ENCODE results near the gene FHL3. TPM values are rescaled to one million over a fixed set of nuclear protein-coding genes. Genes with fewer than 3 reads are reported as not detected.

The FHL3 gene
- total and polyA plus RNA-seq, 2 of the 8 experiments (the other 6 are each of a cell fraction or from before 2014, with no cell fraction given), result 14.3 to 35.6 TPM

DNA sequence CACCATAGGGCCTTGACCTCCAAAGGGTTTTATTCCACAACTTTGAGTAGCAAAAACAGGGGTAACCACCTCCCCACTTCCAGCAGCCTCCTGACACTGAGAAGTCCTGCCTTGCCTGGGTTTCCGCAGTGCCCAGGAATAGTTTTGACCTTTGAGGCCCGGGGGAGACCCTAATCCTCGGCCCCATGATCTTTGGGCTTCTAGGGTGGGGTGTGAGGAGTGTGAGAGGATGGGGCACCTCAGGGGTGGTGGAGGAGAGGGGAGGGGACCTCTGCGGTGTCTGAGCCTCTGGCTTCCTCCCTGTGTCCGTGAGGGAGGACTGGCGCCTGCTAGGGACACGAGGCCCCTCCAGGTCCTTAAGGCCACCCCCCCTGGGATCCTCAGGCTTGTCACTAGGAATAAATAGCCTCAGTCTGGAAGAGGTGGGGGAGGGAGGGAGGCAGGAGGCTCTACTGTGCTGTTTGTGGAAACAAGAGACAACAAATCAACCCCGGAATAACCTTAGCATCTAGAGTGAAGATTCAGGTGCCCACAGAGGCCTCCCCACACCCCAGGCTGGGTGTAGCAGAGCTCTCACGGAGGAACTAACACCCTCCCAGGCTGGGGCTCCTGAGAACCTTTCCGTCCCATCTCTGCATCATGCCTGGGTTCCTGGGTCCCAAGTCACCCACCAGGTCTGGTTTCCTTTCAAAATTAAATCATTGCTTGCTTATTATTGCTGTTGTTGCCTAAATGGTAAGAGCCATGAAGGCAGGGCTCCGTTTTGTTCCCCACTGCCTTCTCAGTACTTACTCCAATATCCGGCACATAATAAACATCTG is 904 bp upstream of the FHL3 start:
- Histone ChIP-seq H2AFZ (ENCODE audit: low read length) (no peak overlapping the region), H2BK5ac (ENCODE audit: low read depth, low read length) (peak overlapping the region; percentile 52; the same call in 1 of the 2 replicates), H3K79me1 (ENCODE audit: low read depth, low read length) (peaks cover 4% of the 10 kb centered on the region; the same call in 1 of the 2 replicates), H4K91ac (replicated peaks; ENCODE audit: insufficient read length, low read length) (no peak overlapping the region), H2BK15ac (ENCODE audit: low read length) (no peak overlapping the region), H3K4me1 (replicated peaks in 1 of 4; ENCODE audit: control insufficient read depth in 3 of 4, insufficient read depth in 4 of 4, low read length in 3 of 4) (peaks cover 19 to 36% (median 23%) of the 10 kb centered on the region in 4 experiments), H3K56ac (replicated peaks; ENCODE audit: insufficient read length, low read depth, low read length) (no peak overlapping the region), H2BK12ac (ENCODE audit: low read depth, low read length) (0 out of 2 replicates have a peak overlapping the region, but pooled peaks have one; percentile 27), H2AK5ac (ENCODE audit: low read depth, low read length) (no peak overlapping the region), H3K23me2 (ENCODE audit: low read depth, low read length) (peaks cover 7% of the 10 kb centered on the region), H3K14ac (ENCODE audit: insufficient read length) (no peak overlapping the region), H3K27ac (ENCODE audit: low read depth, low read length) (no peak overlapping the region), H3K23ac (ENCODE audit: insufficient read length) (no peak overlapping the region), H3K4me3 (ENCODE audit: extremely low read depth in 1 of 4, insufficient read depth in 2 of 4, low read depth in 3 of 4, low read length in 4 of 4) (peak overlapping the region; percentile 31 to 60 (median 46); a peak in 6 of 8 replicates), H2BK120ac (replicated peaks; ENCODE audit: low read depth, low read length) (no peak overlapping the region), H3K79me2 (ENCODE audit: control insufficient read depth in 1 of 2, insufficient read depth in 2 of 2, low read length in 2 of 2) (peaks cover 0 to 21% of the 10 kb centered on the region in 2 experiments; a peak in 3 of 4 replicates), H4K8ac (ENCODE audit: extremely low read depth, insufficient read depth, low read length) (no peak overlapping the region), H4K20me1 (replicated peaks in 1 of 2; ENCODE audit: control insufficient read depth in 1 of 2, insufficient read depth in 2 of 2, low read length in 2 of 2) (no peaks in the 10 kb centered on the region), H3K18ac (ENCODE audit: extremely low read depth, low read length) (peak overlapping the region; percentile 9; the same call in 1 of the 2 replicates), H3K9me3 (ENCODE audit: insufficient read depth in 2 of 2, low read depth in 1 of 2, low read length in 1 of 2) (no peaks in the 10 kb centered on the region), H3K4ac (replicated peaks; ENCODE audit: insufficient read length, low read depth, low read length) (no peak overlapping the region), H3K27me3 (replicated peaks in 1 of 4; ENCODE audit: control insufficient read depth in 3 of 4, extremely low read depth in 1 of 4, insufficient read depth in 3 of 4, low read length in 3 of 4) (peaks cover 0 to 3% (median 2%) of the 10 kb centered on the region in 4 experiments; a peak in 2 of 7 replicates), H3K4me2 (ENCODE audit: insufficient read depth in 1 of 2, low read depth in 2 of 2, low read length in 2 of 2) (peak overlapping the region; percentile 66 to 86), H3K36me3 (ENCODE audit: control insufficient read depth in 2 of 4, insufficient read depth in 4 of 4, low read length in 3 of 4) (no peaks in the 10 kb centered on the region), H3K9ac (replicated peaks in 1 of 4; ENCODE audit: extremely low read depth in 1 of 4, low read depth in 3 of 4, low read length in 3 of 4) (no peak overlapping the region), H2BK20ac (ENCODE audit: low read length) (no peak overlapping the region), H4K5ac (ENCODE audit: insufficient read length, low read depth, low read length) (no peak overlapping the region)
- FAIRE-seq (no peak), DNase-seq (ENCODE audit: low read depth in 1 of 2, low spot score in 2 of 2) (no peak)
- ChIA-PET CTCF (ENCODE audit: partially characterized antibody) (no interaction called here), POLR2A (ENCODE audit: partially characterized antibody) (interaction anchor here (0.5 kb wide), 1 partner anchor 13 kb away, joined by 3 read pairs; no protein-coding TSS in a partner anchor)
- WGBS, 2 experiments (ENCODE audit: extremely low coverage in 1 of 2, insufficient coverage in 1 of 2, insufficient read length in 1 of 2, insufficient replicate concordance in 2 of 2, low coverage in 1 of 2, low lambda C conversion rate in 2 of 2, missing lambda C conversion rate in 1 of 2), result 79% methylated on average over 8 of the region's 12 CpGs; no CpG with 5 or more reads in 1 of the 2 experiments
- TF ChIP-seq SP2 (IDR thresholded peaks at IDR 0.05; ENCODE audit: low read length) (no peak), BACH1 (IDR thresholded peaks at IDR 0.05; ENCODE audit: low read length) (no peak), SP1 (IDR thresholded peaks at IDR 0.05; ENCODE audit: low read depth, low read length) (no peak), TBP (IDR thresholded peaks at IDR 0.05; ENCODE audit: low read depth, low read length) (no peak), RXRA (IDR thresholded peaks at IDR 0.05; ENCODE audit: insufficient read depth, low read depth, low read length) (no peak)
